Caco-2 (cell line): ENCODE data around the gene NOS1AP. TPM values are rescaled to one million over a fixed set of nuclear protein-coding genes. Genes with fewer than 3 reads are reported as not detected.

Source experiments
- BruUV-seq: library from RNA; stranded (reverse); fragments of 400-500 nt; replicated peaks from 2 replicates; lab custom pipeline; 2021; lab: Mats Ljungman, UMichigan
- CTCF ChIA-PET: fragments of 300-600 bp; sonication (Branson Sonifier 250); formaldehyde crosslinking; loops from one replicate; lab custom pipeline; 2022; ENCODE audit warnings: antibody characterized with exemption; lab: Charles Lee
- POLR2A ChIA-PET: fragments of 300-600 bp; sonication (Branson Sonifier 250); formaldehyde crosslinking; loops from one replicate; lab custom pipeline; 2022; ENCODE audit warnings: antibody characterized with exemption; lab: Charles Lee
- DNase-seq, 2 experiments: peaks; one replicate each; pipeline versions ENCODE4 v3.0.0 to v3.0.0-alpha.2; 2020 to 2022
- H3K27me3 ChIP-seq: replicated peaks from 2 replicates; pipeline ENCODE4 v1.6.0; 2011; ENCODE audit warnings: low read length; ENCODE audit not compliant: control insufficient read depth, insufficient read depth
- H3K36me3 ChIP-seq: 2 replicates; pipeline ENCODE4 v1.5.1; 2011; ENCODE audit warnings: low read length; ENCODE audit not compliant: control insufficient read depth, insufficient read depth
- H3K4me1 ChIP-seq: fragments of 250-450 bp; sonication (Bioruptor Pico); 2 replicates; pipeline ENCODE4 v1.5.1; 2020; ENCODE audit warnings: mild to moderate bottlenecking
- H3K4me3 ChIP-seq: 2 replicates; pipeline ENCODE4 v1.5.1; 2011; ENCODE audit warnings: low read depth, mild to moderate bottlenecking, control low read depth, low read length
- H3K9me3 ChIP-seq: fragments of 250-450 bp; sonication (Bioruptor Pico); 2 replicates; pipeline ENCODE4 v1.5.1; 2020; ENCODE audit warnings: mild to moderate bottlenecking, moderate library complexity
- H3K27ac Mint-ChIP-seq: one replicate; pipeline ENCODE4 v1.8.0; 2022; ENCODE audit warnings: mixed read lengths; ENCODE audit not compliant: unreplicated experiment
- H3K27me3 Mint-ChIP-seq: one replicate; pipeline ENCODE4 v1.8.0; 2022; ENCODE audit warnings: mixed read lengths; ENCODE audit not compliant: insufficient read depth, unreplicated experiment
- H3K36me3 Mint-ChIP-seq: one replicate; pipeline ENCODE4 v1.8.0; 2022; ENCODE audit warnings: mild to moderate bottlenecking, mixed read lengths; ENCODE audit not compliant: insufficient read depth, unreplicated experiment
- H3K4me1 Mint-ChIP-seq: one replicate; pipeline ENCODE4 v1.8.0; 2022; ENCODE audit warnings: low read depth, mixed read lengths; ENCODE audit not compliant: unreplicated experiment
- H3K4me3 Mint-ChIP-seq: one replicate; pipeline ENCODE4 v1.8.0; 2022; ENCODE audit warnings: mild to moderate bottlenecking, moderate library complexity, mixed read lengths; ENCODE audit not compliant: unreplicated experiment
- H3K9me3 Mint-ChIP-seq: one replicate; pipeline ENCODE4 v1.8.0; 2022; ENCODE audit warnings: mixed read lengths; ENCODE audit not compliant: unreplicated experiment
- CTCF ChIP-seq, 2 experiments: fragments of 200-600 bp in 1 of 2; IDR thresholded peaks; 1 replicate in 1 of 2; 2 replicates in 1 of 2; pipeline versions ENCODE4 v1.5.1 to v1.8.0; 2011 to 2022; ENCODE audit warnings: antibody characterized with exemption in 1 of 2, control low read depth in 1 of 2, inconsistent platforms in 1 of 2, low read depth in 1 of 2, low read length in 1 of 2, mild to moderate bottlenecking in 1 of 2, moderate library complexity in 1 of 2; ENCODE audit not compliant: insufficient read depth in 1 of 2, severe bottlenecking in 1 of 2, unreplicated experiment in 1 of 2
- intact Hi-C: fragments of 100-400 bp; cut with micrococcal nuclease; formaldehyde crosslinking; loops from one replicate; pipeline ENCODE4 v1.10.0; 2022; ENCODE audit not compliant: unreplicated experiment
- total RNA-seq: library from RNA; stranded (reverse); gene quantifications from 2 replicates; pipeline ENCODE4 v1.2.3, GENCODE V29; 2022

NOS1AP gene
- total RNA-seq, 1 experiment from 2014 or later, result 5.5 TPM

DNA sequence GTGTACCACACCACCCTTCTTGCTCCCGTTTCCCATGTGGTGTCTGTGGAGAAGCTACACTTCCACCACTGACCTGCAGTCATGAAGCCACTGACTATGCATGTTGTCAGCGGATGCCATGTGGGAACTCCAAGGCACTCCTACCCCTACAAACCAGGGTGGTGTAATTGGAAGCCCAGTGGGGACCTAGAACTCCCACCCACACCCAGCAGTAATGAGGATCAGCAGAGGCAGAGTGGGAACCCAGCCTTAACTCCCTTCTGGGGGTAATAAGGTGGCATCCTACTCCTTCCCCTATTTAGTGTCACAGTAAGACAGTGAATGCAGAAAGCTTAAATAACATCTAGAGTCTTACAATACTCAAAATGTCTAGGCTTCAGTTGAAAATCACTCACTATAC is 228.8 kb downstream of the NOS1AP start:
- CTCF ChIA-PET, result interaction anchor here (0.6 kb wide), 1 partner anchor 102 kb away, joined by 3 read pairs; no protein-coding TSS in a partner anchor
- no peak for TF ChIP-seq CTCF (IDR thresholded peaks at IDR 0.05; ENCODE audit: insufficient read depth in 1 of 2, low read depth in 1 of 2, low read length in 1 of 2, severe bottlenecking in 1 of 2, unreplicated experiment in 1 of 2)
- POLR2A ChIA-PET, result no interaction called here
- Mint-ChIP-seq H3K27ac (no peak overlapping the region), H3K4me3 (no peak overlapping the region), H3K9me3 (no peaks in the 10 kb centered on the region), H3K4me1 (no peaks in the 10 kb centered on the region), H3K27me3 (no peaks in the 10 kb centered on the region), H3K36me3 (no peaks in the 10 kb centered on the region)
- Histone ChIP-seq H3K27me3 (no peaks in the 10 kb centered on the region), H3K4me3 (no peak overlapping the region), H3K4me1 (no peaks in the 10 kb centered on the region), H3K9me3 (no peaks in the 10 kb centered on the region), H3K36me3 (no peaks in the 10 kb centered on the region)
- DNase-seq, result no peak
- BruUV-seq, result no TSS peak
- intact Hi-C loops, result no loop called here

- Histone ChIP-seq H3K4me3 (no peak overlapping the region), H3K9me3 (no peaks in the 10 kb centered on the region), H3K36me3 (no peaks in the 10 kb centered on the region), H3K27me3 (no peaks in the 10 kb centered on the region), H3K4me1 (no peaks in the 10 kb centered on the region)
- ChIA-PET CTCF (no interaction called here), POLR2A (no interaction called here)
- no peaks in the 10 kb centered on the region for H3K27me3 Mint-ChIP-seq
- H3K4me3 Mint-ChIP-seq, result no peak overlapping the region
- H3K36me3 Mint-ChIP-seq, result no peaks in the 10 kb centered on the region
- H3K27ac Mint-ChIP-seq, result no peak overlapping the region
- H3K9me3 Mint-ChIP-seq, result no peaks in the 10 kb centered on the region
- intact Hi-C loops, result no loop called here
- BruUV-seq, result no TSS peak
- no peak for TF ChIP-seq CTCF (IDR thresholded peaks at IDR 0.05; ENCODE audit: insufficient read depth in 1 of 2, low read depth in 1 of 2, low read length in 1 of 2, severe bottlenecking in 1 of 2, unreplicated experiment in 1 of 2)
- DNase-seq, result no peak
- H3K4me1 Mint-ChIP-seq, result no peaks in the 10 kb centered on the region
Measured at GRCh38 chr1:162299018-162299417, 229.5 kb downstream of the NOS1AP start.

- TF ChIP-seq CTCF (IDR thresholded peaks at IDR 0.05; ENCODE audit: insufficient read depth in 1 of 2, low read depth in 1 of 2, low read length in 1 of 2, severe bottlenecking in 1 of 2, unreplicated experiment in 1 of 2), result no peak
- CTCF ChIA-PET, result interaction anchor here (0.6 kb wide), 3 partner anchors 71 to 244 kb away, joined by 3 read pairs; no protein-coding TSS in a partner anchor
- H3K27ac Mint-ChIP-seq, result no peak overlapping the region
Measured at GRCh38 chr1:162300057-162300917, 230.8 kb downstream of the NOS1AP start.

More at GRCh38 chr1:162300057-162300917, 230.8 kb downstream of the NOS1AP start:
- Mint-ChIP-seq H3K27me3 (no peaks in the 10 kb centered on the region), H3K36me3 (no peaks in the 10 kb centered on the region), H3K9me3 (no peaks in the 10 kb centered on the region), H3K4me1 (no peaks in the 10 kb centered on the region), H3K4me3 (no peak overlapping the region)
- H3K27me3 ChIP-seq, result no peaks in the 10 kb centered on the region
- BruUV-seq, result no TSS peak
- intact Hi-C loops, result no loop called here
- no peaks in the 10 kb centered on the region for H3K36me3 ChIP-seq
- H3K4me3 ChIP-seq, result no peak overlapping the region
- POLR2A ChIA-PET, result no interaction called here
- no peak for DNase-seq
- no peaks in the 10 kb centered on the region; the same call in 1 of the 2 replicates for H3K4me1 ChIP-seq
- no peaks in the 10 kb centered on the region for H3K9me3 ChIP-seq
